ENCODE data around the gene HMSD. TPM values are rescaled to one million over a fixed set of nuclear protein-coding genes. Genes with fewer than 3 reads are reported as not detected.
A peak's percentile ranks its signal among the peaks of the same experiment; 100 is the strongest.

HMSD gene
- total and polyA plus RNA-seq, 2 of the 4 experiments (the other 2 are of a cell fraction), result 0.17 to 0.36 TPM

GRCh38 chr18:63979409-63979920, 30.4 kb downstream of the HMSD start:
- BruUV-seq (replicated peaks), result no TSS peak
- dilution Hi-C loops (cut with HindIII; ENCODE audit: low sequenced_read_pairs, unreplicated experiment), result no loop called here
- in situ Hi-C loops (cut with MboI; ENCODE audit: low sequenced_read_pairs), result no loop called here
- Histone ChIP-seq H3K36me3 (ENCODE audit: control insufficient read depth, insufficient read depth, low read length) (peaks cover 15% of the 10 kb centered on the region), H2BK120ac (ENCODE audit: low read depth, low read length) (peak overlapping the region; percentile 35), H3K9me1 (ENCODE audit: insufficient read depth, low read length) (no peaks in the 10 kb centered on the region; the same call in 1 of the 2 replicates), H4K8ac (ENCODE audit: low read depth in 2 of 2, low read length in 2 of 2) (peak overlapping the region; percentile 25 to 94; a peak in 3 of 4 replicates), H3K27me3 (ENCODE audit: control insufficient read depth, insufficient read depth, low read length) (no peaks in the 10 kb centered on the region), H3K4me1 (ENCODE audit: control insufficient read depth, insufficient read depth, low read length) (0 out of 2 replicates have a peak, but pooled peaks cover 2% of the 10 kb centered on the region), H3K4me2 (ENCODE audit: low read depth, low read length) (peak overlapping the region; percentile 83), H2BK20ac (ENCODE audit: low read depth, low read length) (no peak overlapping the region; the same call in 1 of the 2 replicates), H4K91ac (ENCODE audit: insufficient read depth, low read depth, low read length) (peak overlapping the region; percentile 50; the same call in 1 of the 2 replicates), H2AK5ac (ENCODE audit: low read depth, low read length) (no peak overlapping the region), H3K14ac (replicated peaks; ENCODE audit: low read depth, low read length) (peak overlapping the region; percentile 20; the same call in 1 of the 2 replicates), H3K27ac (ENCODE audit: insufficient read depth, low read length) (peak overlapping the region; percentile 68), H3K56ac (ENCODE audit: extremely low read depth, insufficient read depth, low read length) (peak overlapping the region; percentile 84; the same call in 1 of the 2 replicates), H4K20me1 (ENCODE audit: insufficient read depth, low read length) (no peaks in the 10 kb centered on the region), H4K5ac (ENCODE audit: low read depth, low read length) (peak overlapping the region; percentile 26), H3K9me3 (ENCODE audit: control insufficient read depth, insufficient read depth, low read length) (no peaks in the 10 kb centered on the region), H3K9ac (ENCODE audit: low read depth, low read length) (peak overlapping the region; percentile 63), H2BK15ac (ENCODE audit: low read depth, low read length) (no peak overlapping the region), H3K18ac (ENCODE audit: low read depth, low read length) (no peak overlapping the region), H2AFZ (replicated peaks; ENCODE audit: low read length, poor library complexity) (peak overlapping the region; percentile 89), H3K4ac (ENCODE audit: low read depth, low read length) (peak overlapping the region; percentile 65), H3K23ac (ENCODE audit: low read depth, low read length) (no peak overlapping the region), H2BK5ac (ENCODE audit: low read depth, low read length, poor library complexity, severe bottlenecking) (peak overlapping the region; percentile 73), H3K4me3 (ENCODE audit: insufficient read depth, low read depth, low read length) (peak overlapping the region; percentile 37; the same call in 1 of the 2 replicates), H2AK9ac (replicated peaks; ENCODE audit: low read depth, low read length, poor library complexity) (no peak overlapping the region), H3K79me1 (ENCODE audit: low read depth in 1 of 2, low read length in 2 of 2) (peaks cover 26 to 48% of the 10 kb centered on the region in 2 experiments)
- CTCF ChIA-PET, result interaction anchor here (1.0 to 1.1 kb wide), 3 partner anchors 9 to 16 kb away, joined by 3 read pairs; no protein-coding TSS in a partner anchor
- TF ChIP-seq MXI1 (IDR thresholded peaks at IDR 0.05; ENCODE audit: borderline replicate concordance, low read depth, low read length) (peak; percentile 54; the same call in 1 of the 2 replicates), ELK1 (IDR thresholded peaks at IDR 0.05; ENCODE audit: borderline replicate concordance, low read depth, low read length) (no peak), RAD21 (IDR thresholded peaks at IDR 0.05; ENCODE audit: low read length) (peak; percentile 59), CTCF (conservative IDR thresholded peaks at IDR 0.05; ENCODE audit: low read depth, low read length) (peak; percentile 86), SMC3 (IDR thresholded peaks at IDR 0.05; ENCODE audit: low read depth, low read length) (peak; percentile 38; the same call in 1 of the 2 replicates)
- DNase-seq, result peak; percentile 70
- WGBS, 2 experiments (ENCODE audit: extremely low coverage in 2 of 2, insufficient read length in 1 of 2), result 8% methylated on average over 2 of the region's 6 CpGs; no CpG with 5 or more reads in 1 of the 2 experiments
- intact Hi-C loops (cut with micrococcal nuclease), result loop anchor here (5.0 kb wide), 1 partner anchor 97 kb away; no protein-coding TSS in a partner anchor
- ATAC-seq (ENCODE audit: low read depth), result peak; percentile 92
- POLR2A ChIA-PET (ENCODE audit: unreplicated experiment), result no interaction called here

Data from IMR-90 (cell line).